PFSK-1 (cell line): ENCODE measurements around the gene METAP1.

Experiments used
- FOXP2 ChIP-seq: optimal IDR thresholded peaks from 2 replicates; pipeline ENCODE3; 2011; ENCODE audit warnings: borderline replicate concordance, control low read depth, inconsistent platforms; ENCODE audit not compliant: insufficient read depth; ENCODE audit errors: extremely low read length, extremely low read depth
- POLR2AphosphoS5 ChIP-seq: IDR thresholded peaks from 2 replicates; pipeline ENCODE4 v1.6.1; 2012; ENCODE audit warnings: low read depth, mild to moderate bottlenecking, control low read depth, low read length, moderate library complexity
- SIN3A ChIP-seq: IDR thresholded peaks from 2 replicates; pipeline ENCODE4 v1.6.1; 2012; ENCODE audit warnings: mild to moderate bottlenecking, low read length, moderate library complexity, borderline replicate concordance; ENCODE audit not compliant: insufficient read depth
- TAF1 ChIP-seq: IDR thresholded peaks from 2 replicates; pipeline ENCODE4 v1.6.1; 2012; ENCODE audit warnings: low read length, control low read depth, borderline replicate concordance; ENCODE audit not compliant: insufficient read depth
- TF ChIP-seq, protein P1 (sequence below), 2 experiments: IDR thresholded peaks; 2 replicates each; pipeline versions ENCODE4 v1.6.1 to v1.8.0; 2011 to 2012; ENCODE audit warnings: low read depth in 2 of 2, low read length in 2 of 2, control low read depth in 1 of 2, inconsistent platforms in 1 of 2, mild to moderate bottlenecking in 1 of 2, moderate library complexity in 1 of 2; ENCODE audit not compliant: insufficient read depth in 1 of 2

METAP1 gene

DNA sequence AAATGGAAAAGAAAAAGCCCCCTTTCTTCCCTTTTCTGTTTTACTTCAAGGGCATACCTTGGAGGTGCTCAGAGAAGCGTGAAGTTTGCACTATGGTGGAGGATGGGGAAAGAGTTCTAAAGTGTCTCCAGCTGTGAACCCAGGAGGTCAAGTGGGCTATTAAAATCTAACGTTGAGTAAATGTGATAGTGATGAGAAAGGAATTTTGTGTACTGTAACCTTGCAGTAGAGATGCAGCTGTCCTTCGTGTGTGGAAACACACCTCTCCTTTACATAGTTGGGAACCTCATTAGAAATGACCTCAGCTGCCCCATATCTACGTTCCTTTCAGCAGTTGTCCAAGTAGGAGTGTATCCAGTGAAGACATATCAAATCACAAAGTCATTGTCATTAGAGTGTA is 66.6 kb downstream of the METAP1 start:
- TF ChIP-seq SIN3A: no peak
- no peak for TF ChIP-seq FOXP2
- no peak for TF ChIP-seq TAF1
- TF ChIP-seq, protein P1, sequence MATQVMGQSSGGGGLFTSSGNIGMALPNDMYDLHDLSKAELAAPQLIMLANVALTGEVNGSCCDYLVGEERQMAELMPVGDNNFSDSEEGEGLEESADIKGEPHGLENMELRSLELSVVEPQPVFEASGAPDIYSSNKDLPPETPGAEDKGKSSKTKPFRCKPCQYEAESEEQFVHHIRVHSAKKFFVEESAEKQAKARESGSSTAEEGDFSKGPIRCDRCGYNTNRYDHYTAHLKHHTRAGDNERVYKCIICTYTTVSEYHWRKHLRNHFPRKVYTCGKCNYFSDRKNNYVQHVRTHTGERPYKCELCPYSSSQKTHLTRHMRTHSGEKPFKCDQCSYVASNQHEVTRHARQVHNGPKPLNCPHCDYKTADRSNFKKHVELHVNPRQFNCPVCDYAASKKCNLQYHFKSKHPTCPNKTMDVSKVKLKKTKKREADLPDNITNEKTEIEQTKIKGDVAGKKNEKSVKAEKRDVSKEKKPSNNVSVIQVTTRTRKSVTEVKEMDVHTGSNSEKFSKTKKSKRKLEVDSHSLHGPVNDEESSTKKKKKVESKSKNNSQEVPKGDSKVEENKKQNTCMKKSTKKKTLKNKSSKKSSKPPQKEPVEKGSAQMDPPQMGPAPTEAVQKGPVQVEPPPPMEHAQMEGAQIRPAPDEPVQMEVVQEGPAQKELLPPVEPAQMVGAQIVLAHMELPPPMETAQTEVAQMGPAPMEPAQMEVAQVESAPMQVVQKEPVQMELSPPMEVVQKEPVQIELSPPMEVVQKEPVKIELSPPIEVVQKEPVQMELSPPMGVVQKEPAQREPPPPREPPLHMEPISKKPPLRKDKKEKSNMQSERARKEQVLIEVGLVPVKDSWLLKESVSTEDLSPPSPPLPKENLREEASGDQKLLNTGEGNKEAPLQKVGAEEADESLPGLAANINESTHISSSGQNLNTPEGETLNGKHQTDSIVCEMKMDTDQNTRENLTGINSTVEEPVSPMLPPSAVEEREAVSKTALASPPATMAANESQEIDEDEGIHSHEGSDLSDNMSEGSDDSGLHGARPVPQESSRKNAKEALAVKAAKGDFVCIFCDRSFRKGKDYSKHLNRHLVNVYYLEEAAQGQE (IDR thresholded peaks at IDR 0.05; ENCODE audit: insufficient read depth in 1 of 2, low read depth in 2 of 2, low read length in 2 of 2): no peak
- TF ChIP-seq POLR2AphosphoS5: no peak

DNA sequence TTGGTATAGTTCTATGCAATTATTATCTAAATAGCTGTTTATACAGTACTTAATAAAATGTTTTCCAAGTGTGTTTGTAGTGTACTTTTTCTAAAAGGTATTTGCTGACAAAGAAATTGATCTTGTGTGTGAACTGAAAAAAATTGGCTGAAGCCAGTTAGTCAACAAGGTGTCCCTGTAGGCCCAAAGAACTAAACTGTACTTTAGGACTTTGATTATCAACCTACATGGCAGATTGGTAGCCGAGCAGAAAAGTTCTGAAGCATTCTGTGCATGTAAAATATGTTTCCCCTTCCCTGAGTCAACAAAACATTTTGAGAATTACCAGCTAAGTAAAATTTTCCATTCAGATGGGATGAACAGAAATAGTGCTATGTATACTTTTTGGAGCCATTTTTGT is 72.1 kb downstream of the METAP1 start:
- TF ChIP-seq SIN3A (no peak), POLR2AphosphoS5 (no peak), TAF1 (no peak), FOXP2 (no peak)
- TF ChIP-seq, protein P1 (IDR thresholded peaks at IDR 0.05; ENCODE audit: insufficient read depth in 1 of 2, low read depth in 2 of 2, low read length in 2 of 2): no peak

DNA sequence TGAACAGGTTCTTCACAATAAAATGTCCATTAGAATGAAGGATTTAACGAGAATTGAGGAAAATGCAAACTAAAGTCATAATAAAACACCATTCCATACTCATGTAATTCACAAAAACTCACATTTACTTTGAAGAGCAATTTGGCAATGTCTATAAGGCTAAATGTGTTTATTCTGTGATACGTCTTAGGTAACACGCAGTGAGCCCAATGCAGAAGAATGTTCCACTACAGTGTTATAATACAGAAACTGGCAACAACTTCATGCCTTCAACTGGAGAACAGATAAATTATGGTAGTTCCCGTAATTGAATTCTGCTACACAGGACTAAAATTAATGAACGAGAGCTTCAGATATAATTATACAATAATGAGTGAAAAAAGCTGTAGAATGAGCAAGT is 75.6 kb downstream of the METAP1 start:
- TF ChIP-seq, protein P1 (IDR thresholded peaks at IDR 0.05; ENCODE audit: insufficient read depth in 1 of 2, low read depth in 2 of 2, low read length in 2 of 2): no peak
- no peak for TF ChIP-seq POLR2AphosphoS5
- TF ChIP-seq FOXP2: no peak
- TF ChIP-seq TAF1: no peak
- no peak for TF ChIP-seq SIN3A

DNA sequence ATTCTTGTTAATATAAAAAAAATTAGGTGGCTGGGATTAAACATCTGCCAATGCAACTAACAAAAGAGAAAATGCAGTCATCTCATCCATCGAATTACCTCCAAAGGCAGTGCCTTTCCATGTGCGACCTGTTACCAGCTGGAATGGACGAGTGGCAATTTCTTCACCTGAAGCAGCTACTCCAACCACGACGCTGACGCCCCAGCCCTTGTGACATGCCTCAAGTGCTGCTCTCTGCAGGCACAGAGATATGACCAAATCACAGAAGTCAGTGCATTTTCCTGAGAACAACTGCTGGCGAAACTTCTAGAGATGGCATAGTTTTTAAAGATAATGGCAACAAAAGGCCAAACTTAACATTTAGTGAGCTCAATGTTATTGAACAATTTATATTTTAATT is 79.3 kb downstream of the METAP1 start:
- TF ChIP-seq POLR2AphosphoS5: no peak
- TF ChIP-seq, protein P1 (IDR thresholded peaks at IDR 0.05; ENCODE audit: insufficient read depth in 1 of 2, low read depth in 2 of 2, low read length in 2 of 2): no peak
- no peak for TF ChIP-seq FOXP2
- TF ChIP-seq SIN3A: no peak
- no peak for TF ChIP-seq TAF1
